OCI-LY1 (cell line): ENCODE data around the gene ATP8B1.

Source experiments
- EZH2 ChIP-seq: fragments of 200-600 bp; sonication (generic), shearing (Covaris generic); IDR thresholded peaks from 2 replicates; pipeline ENCODE4 v1.8.0; 2017; ENCODE audit warnings: borderline replicate concordance, mixed run types, mild to moderate bottlenecking, antibody characterized with exemption, low read length, moderate library complexity, mixed read lengths
- TF ChIP-seq, protein P1 (sequence below): fragments of 200-600 bp; sonication (generic), shearing (Covaris generic); IDR thresholded peaks from 2 replicates; pipeline ENCODE4 v1.5.1; 2017; ENCODE audit warnings: mild to moderate bottlenecking, antibody characterized with exemption, low read length, moderate library complexity, mixed read lengths

DNA sequence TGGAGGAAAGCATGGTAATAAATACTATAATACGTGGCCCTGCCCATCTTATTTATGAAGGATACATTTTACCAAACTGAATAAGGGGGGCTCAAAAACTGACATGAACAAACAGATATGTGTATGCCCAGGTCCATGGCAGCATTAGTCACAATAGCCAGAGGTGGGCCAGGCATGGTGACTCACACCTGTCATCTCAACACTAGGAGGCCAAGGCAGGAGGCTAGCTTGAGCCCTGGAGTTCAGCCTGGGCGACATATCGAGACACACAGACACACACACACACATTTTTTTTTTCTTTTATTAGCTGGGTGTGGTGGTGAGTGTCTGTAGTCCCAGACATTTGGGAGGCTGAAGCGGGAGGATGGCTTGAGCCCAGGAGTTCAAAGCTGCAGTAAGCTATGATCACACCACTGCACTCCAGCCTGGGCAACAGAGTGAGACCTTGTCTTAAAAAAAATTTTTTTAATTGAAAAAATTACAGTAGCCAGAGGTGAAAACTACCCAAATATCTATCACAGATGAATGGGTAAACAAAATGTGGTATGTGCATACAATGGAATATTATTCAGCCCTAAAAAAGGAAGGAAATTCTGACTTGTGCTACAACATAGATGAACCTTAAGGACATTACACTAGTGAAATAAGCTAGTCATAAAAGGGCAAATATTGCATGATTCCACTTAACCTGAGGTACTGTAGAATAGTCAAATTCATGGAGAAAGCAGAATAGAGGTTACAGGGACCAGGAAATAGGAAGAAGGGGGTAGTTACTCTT, 8.0 kb downstream of the ATP8B1 start:
- TF ChIP-seq, protein P1, sequence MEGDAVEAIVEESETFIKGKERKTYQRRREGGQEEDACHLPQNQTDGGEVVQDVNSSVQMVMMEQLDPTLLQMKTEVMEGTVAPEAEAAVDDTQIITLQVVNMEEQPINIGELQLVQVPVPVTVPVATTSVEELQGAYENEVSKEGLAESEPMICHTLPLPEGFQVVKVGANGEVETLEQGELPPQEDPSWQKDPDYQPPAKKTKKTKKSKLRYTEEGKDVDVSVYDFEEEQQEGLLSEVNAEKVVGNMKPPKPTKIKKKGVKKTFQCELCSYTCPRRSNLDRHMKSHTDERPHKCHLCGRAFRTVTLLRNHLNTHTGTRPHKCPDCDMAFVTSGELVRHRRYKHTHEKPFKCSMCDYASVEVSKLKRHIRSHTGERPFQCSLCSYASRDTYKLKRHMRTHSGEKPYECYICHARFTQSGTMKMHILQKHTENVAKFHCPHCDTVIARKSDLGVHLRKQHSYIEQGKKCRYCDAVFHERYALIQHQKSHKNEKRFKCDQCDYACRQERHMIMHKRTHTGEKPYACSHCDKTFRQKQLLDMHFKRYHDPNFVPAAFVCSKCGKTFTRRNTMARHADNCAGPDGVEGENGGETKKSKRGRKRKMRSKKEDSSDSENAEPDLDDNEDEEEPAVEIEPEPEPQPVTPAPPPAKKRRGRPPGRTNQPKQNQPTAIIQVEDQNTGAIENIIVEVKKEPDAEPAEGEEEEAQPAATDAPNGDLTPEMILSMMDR: no peak
- no peak for TF ChIP-seq EZH2
